Activated CD4-positive, alpha-beta T cell treated with anti-CD3 and anti-CD28 coated beads for 36 hours (primary cell): ENCODE measurements around the gene P2RY2. TPM values are rescaled to one million over a fixed set of nuclear protein-coding genes. Genes with fewer than 3 reads are reported as not detected.
"Not testable (repeated sequence)": the region's sequence is repeated elsewhere in the genome, so short reads cannot be mapped to it uniquely, and the experiment has no call there.

Source experiments
- ATAC-seq: fragments of 200-7000 bp; cut with Tn5 transposase; one replicate; pipeline ENCODE4 v1.10.0; 2021; ENCODE audit warnings: mild to moderate bottlenecking, moderate library complexity
- CTCF ChIA-PET: fragments of 350-600 bp; sonication (Branson Sonifier 250); formaldehyde crosslinking; loops from one replicate; lab custom pipeline; 2021; ENCODE audit warnings: antibody characterized with exemption; lab: Charles Lee
- POLR2A ChIA-PET: fragments of 350-600 bp; sonication (Branson Sonifier 250); formaldehyde crosslinking; loops from one replicate; lab custom pipeline; 2021; ENCODE audit warnings: antibody characterized with exemption, inconsistent platforms; lab: Charles Lee
- DNase-seq: peaks from one replicate; pipeline ENCODE4 v3.0.0-alpha.2; 2020
- H3K27ac Mint-ChIP-seq: one replicate; pipeline ENCODE4 v1.8.0; 2021; ENCODE audit warnings: mixed read lengths
- H3K27me3 Mint-ChIP-seq: one replicate; pipeline ENCODE4 v1.8.0; 2021; ENCODE audit warnings: mixed read lengths
- H3K36me3 Mint-ChIP-seq: one replicate; pipeline ENCODE4 v1.8.0; 2021; ENCODE audit warnings: low read depth, mixed read lengths
- H3K4me1 Mint-ChIP-seq: one replicate; pipeline ENCODE4 v1.8.0; 2021; ENCODE audit warnings: mixed read lengths
- H3K4me3 Mint-ChIP-seq: one replicate; pipeline ENCODE4 v1.8.0; 2021; ENCODE audit warnings: mild to moderate bottlenecking, moderate library complexity, mixed read lengths
- H3K9me3 Mint-ChIP-seq: one replicate; pipeline ENCODE4 v1.8.0; 2021; ENCODE audit warnings: low read depth, mixed read lengths
- intact Hi-C, 2 experiments: fragments of 100-400 bp; cut with DNase I in 1 of 2; cut with micrococcal nuclease in 1 of 2; formaldehyde crosslinking; loops; one replicate each; pipeline versions ENCODE4 v1.14.2 to v1.15.1; 2022 to 2024; cut with DNase I, micrococcal nuclease
- total RNA-seq, 2 experiments: library from RNA; stranded (reverse); gene quantifications; one replicate each; pipeline ENCODE4 v1.2.3, GENCODE V29; 2021

P2RY2 gene
- total RNA-seq, 2 experiments from 2014 or later, result not detected

DNA sequence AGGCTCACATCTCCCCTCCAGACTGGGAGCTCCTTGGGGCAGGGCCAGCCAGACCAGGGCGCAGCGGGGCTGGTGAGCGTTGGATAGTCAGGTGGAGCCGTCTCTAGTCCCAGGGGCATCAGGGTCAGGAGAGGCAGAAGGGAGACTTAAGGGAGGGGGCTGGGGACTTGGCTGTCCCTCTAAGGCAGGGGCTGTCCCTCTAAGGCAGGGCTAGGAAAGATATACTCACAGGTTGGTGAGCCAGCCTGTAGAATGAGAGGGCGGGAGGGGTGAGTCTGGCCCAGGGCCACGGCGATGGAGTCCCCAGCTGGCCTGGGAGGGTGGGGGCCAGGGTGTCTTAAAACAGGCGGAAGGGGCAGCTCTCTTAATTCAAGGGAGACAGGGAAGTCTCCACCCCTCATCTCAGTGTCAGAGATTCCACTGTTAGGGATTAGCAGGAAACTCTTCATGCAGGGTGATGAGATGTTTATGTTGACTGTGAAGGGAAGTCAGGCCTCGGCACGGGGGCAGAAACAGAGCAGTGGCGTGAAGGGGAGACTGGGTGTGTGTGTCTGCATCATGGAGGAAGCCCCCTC is 11.3 kb downstream of the P2RY2 start:
- ChIA-PET POLR2A (no interaction called here), CTCF (interaction anchor here (1.4 kb wide), 1 partner anchor 10 kb away, joined by 3 read pairs; no protein-coding TSS in a partner anchor)
- peak; percentile 5 for DNase-seq
- Mint-ChIP-seq H3K9me3 (no peaks in the 10 kb centered on the region), H3K27ac (no peak overlapping the region), H3K4me3 (no peak overlapping the region), H3K4me1 (no peaks in the 10 kb centered on the region), H3K27me3 (no peaks in the 10 kb centered on the region), H3K36me3 (no peaks in the 10 kb centered on the region)
- intact Hi-C loops, result no loop called here
- ATAC-seq, result no peak

DNA sequence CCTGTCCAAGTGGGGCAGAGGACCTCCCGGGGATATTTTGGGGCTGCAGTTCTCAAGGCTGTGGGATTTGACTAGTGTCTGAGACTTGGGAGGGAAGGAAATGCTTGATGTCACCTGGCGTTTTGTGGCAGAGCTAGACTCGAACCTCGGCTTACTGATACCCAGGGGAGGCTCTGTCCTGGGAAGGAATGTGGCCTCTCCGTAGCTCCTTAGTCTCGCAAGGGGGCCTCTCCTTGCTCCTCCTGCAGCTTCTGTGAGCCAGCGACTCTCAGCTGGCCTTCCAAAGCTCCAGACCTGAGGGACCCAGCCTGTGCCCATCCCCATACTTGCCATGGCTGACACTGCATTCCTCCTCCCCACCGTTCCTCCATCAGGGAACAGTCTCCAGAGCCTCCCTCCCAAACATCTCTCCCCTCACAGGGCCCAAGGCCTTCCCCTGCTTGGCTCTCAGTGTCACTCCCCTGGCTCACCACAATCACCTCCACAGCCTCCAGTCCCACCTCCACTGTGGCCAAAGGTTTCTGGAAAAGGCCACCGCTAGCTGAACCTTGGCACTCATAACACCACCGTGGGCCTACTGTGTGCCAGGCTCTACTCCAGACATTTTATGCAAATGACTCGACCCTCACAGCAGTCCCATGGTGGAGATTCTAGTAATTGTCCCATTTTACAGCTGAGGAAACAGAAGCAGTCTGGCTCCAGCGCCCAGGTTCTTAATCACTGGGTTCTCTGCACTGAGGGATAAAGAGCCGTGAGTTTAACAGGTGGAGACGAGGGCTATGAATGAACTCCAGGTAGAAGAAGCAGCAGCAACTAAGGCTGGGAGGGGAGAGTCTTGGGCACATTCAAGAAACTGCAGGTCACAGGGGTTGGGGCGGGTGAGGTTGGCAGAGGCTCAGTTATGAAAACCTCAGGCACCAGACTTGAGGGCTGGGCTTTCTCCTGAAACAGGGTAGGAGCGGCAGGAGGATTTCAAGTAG is 12.1 kb downstream of the P2RY2 start:
- DNase-seq, result peak; percentile 1
- H3K4me1 Mint-ChIP-seq, result no peaks in the 10 kb centered on the region
- POLR2A ChIA-PET, result no interaction called here

DNA sequence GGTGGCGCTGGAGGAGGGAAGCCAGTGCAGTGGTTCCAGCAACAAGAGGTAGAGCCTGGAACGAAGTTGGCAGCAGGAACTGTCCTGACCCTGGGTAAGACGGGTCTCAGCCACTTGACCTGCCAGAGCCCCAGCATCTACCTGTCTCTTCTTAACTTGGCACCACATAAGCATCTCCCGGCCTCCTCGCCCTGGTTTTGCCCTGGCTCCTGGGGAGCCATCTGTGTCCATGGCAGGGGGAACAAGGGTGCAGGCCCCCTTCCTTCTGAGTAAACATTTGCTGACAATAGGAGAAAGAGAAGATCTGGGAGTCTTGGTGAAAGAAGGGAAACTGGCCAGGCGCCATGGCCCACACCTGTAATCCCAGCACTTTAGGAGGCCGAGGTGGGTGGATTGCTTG is 12.8 kb downstream of the P2RY2 start:
- H3K36me3 Mint-ChIP-seq, result no peaks in the 10 kb centered on the region
- H3K27ac Mint-ChIP-seq, result no peak overlapping the region
- DNase-seq (peak; percentile 2), ATAC-seq (no peak)
- ChIA-PET CTCF (no interaction called here), POLR2A (no interaction called here)
- no peak overlapping the region for H3K4me3 Mint-ChIP-seq
- H3K9me3 Mint-ChIP-seq, result no peaks in the 10 kb centered on the region
- H3K27me3 Mint-ChIP-seq, result no peaks in the 10 kb centered on the region
- H3K4me1 Mint-ChIP-seq, result no peaks in the 10 kb centered on the region
- intact Hi-C loops, result no loop called here

More for the DNA sequence above, 12.1 kb downstream of the P2RY2 start:
- Mint-ChIP-seq H3K4me3 (no peak overlapping the region), H3K9me3 (no peaks in the 10 kb centered on the region), H3K36me3 (no peaks in the 10 kb centered on the region), H3K27ac (no peak overlapping the region), H3K27me3 (no peaks in the 10 kb centered on the region)
- CTCF ChIA-PET, result interaction anchor here (1.4 kb wide), 1 partner anchor 11 kb away, joined by 3 read pairs; no protein-coding TSS in a partner anchor
- ATAC-seq, result no peak
- intact Hi-C loops, result no loop called here

DNA sequence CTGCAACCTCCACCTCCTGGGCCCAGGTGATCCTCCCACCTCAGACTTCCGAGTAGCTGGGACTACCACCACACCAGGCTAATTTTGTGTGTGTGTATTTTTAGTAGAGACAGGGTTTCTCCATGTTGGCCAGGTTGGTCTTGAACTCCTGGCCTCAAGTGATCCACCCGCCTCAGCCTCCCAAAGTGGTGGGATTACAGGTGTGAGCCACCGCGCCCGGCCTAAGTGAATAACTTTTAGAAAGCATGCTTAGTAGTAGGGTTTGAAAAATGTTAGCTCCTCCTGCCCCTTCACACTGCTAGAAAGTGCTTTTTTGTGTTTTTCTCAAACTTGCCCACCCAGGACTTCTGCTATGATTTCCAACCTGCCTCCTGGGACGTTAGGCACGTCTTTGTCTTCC is 14.4 kb downstream of the P2RY2 start:
- CTCF ChIA-PET, result interaction anchor here (0.7 to 2.0 kb wide), 2 partner anchors 12 to 54 kb away, joined by 3 to 8 read pairs; no protein-coding TSS in a partner anchor
- intact Hi-C loops, POLR2A ChIA-PET: not testable (repeated sequence)

DNA sequence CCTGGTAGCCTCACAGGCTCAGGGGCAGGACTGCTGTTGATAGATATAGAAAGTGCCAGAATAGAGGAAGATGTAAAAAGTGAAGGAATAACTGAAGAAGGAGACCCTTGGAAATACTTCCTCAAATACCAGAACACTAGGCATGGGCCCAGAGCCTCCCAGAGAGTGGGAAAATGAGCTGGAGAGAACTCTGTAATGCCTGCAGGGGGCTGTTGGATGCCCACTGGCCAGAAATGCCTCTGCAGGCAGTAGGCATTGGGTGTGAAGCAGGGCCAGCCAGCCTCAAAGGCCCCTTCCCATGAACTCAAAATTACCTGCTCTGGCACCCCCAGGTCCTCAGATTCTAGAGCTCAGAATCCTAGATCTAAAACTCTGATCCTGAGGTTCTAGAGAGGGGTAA is 15.1 kb downstream of the P2RY2 start:
- ATAC-seq (no peak), DNase-seq (no peak)
- no peak overlapping the region for H3K4me3 Mint-ChIP-seq
- H3K27me3 Mint-ChIP-seq, result no peaks in the 10 kb centered on the region
- no peaks in the 10 kb centered on the region for H3K36me3 Mint-ChIP-seq
- ChIA-PET CTCF (interaction anchor here (0.6 to 2.0 kb wide), 5 partner anchors 9 to 332 kb away, joined by 3 to 8 read pairs (median 4); no protein-coding TSS in a partner anchor), POLR2A (interaction anchor here (0.6 kb wide), 1 partner anchor 21 kb away, joined by 3 read pairs; no protein-coding TSS in a partner anchor)
- H3K27ac Mint-ChIP-seq, result no peak overlapping the region
- intact Hi-C loops, result no loop called here
- no peaks in the 10 kb centered on the region for H3K9me3 Mint-ChIP-seq
- no peaks in the 10 kb centered on the region for H3K4me1 Mint-ChIP-seq

More for the DNA sequence above, 14.4 kb downstream of the P2RY2 start:
- not testable (repeated sequence) for H3K36me3 Mint-ChIP-seq, H3K27ac Mint-ChIP-seq, H3K9me3 Mint-ChIP-seq, DNase-seq, ATAC-seq, H3K4me3 Mint-ChIP-seq, H3K4me1 Mint-ChIP-seq, H3K27me3 Mint-ChIP-seq

DNA sequence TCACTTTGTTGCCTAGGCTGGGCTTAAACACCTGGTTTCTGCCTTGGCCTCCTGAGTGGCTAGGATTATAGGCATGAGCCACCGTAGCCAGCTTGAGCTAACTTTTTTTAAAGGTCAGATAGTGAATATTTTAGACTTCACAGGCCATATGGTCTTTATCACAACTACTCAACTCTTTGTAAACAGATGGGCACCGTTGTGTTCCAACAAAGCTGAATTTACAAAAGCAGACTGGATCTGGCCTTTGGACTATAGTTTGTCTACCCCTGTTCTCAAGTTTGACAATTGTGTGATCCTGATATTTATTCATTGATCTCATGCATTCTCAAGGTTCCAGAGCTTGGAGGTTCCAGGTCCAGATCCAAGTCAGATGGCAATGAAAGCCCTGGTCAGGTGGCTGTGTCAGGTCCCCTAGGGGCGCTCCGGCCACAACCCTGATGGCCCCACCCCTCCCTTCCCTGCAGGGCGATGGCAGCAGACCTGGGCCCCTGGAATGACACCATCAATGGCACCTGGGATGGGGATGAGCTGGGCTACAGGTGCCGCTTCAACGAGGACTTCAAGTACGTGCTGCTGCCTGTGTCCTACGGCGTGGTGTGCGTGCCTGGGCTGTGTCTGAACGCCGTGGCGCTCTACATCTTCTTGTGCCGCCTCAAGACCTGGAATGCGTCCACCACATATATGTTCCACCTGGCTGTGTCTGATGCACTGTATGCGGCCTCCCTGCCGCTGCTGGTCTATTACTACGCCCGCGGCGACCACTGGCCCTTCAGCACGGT is 15.8 kb downstream of the P2RY2 start:
- H3K4me1 Mint-ChIP-seq, result no peaks in the 10 kb centered on the region

DNA sequence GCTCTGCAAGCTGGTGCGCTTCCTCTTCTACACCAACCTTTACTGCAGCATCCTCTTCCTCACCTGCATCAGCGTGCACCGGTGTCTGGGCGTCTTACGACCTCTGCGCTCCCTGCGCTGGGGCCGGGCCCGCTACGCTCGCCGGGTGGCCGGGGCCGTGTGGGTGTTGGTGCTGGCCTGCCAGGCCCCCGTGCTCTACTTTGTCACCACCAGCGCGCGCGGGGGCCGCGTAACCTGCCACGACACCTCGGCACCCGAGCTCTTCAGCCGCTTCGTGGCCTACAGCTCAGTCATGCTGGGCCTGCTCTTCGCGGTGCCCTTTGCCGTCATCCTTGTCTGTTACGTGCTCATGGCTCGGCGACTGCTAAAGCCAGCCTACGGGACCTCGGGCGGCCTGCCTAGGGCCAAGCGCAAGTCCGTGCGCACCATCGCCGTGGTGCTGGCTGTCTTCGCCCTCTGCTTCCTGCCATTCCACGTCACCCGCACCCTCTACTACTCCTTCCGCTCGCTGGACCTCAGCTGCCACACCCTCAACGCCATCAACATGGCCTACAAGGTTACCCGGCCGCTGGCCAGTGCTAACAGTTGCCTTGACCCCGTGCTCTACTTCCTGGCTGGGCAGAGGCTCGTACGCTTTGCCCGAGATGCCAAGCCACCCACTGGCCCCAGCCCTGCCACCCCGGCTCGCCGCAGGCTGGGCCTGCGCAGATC is 16.5 kb downstream of the P2RY2 start:
- Mint-ChIP-seq H3K9me3 (no peaks in the 10 kb centered on the region), H3K36me3 (no peaks in the 10 kb centered on the region), H3K27ac (no peak overlapping the region), H3K27me3 (no peaks in the 10 kb centered on the region), H3K4me3 (no peak overlapping the region), H3K4me1 (no peaks in the 10 kb centered on the region)
- ChIA-PET CTCF (interaction anchor here (1.3 to 2.0 kb wide), 2 partner anchors 10 to 49 kb away, joined by 7 to 8 read pairs; no protein-coding TSS in a partner anchor), POLR2A (no interaction called here)
- DNase-seq (no peak), ATAC-seq (no peak)
- intact Hi-C loops, result no loop called here

More for the DNA sequence above, 15.8 kb downstream of the P2RY2 start:
- intact Hi-C loops, result no loop called here
- Mint-ChIP-seq H3K4me3 (no peak overlapping the region), H3K9me3 (no peaks in the 10 kb centered on the region), H3K27ac (no peak overlapping the region), H3K27me3 (no peaks in the 10 kb centered on the region), H3K36me3 (no peaks in the 10 kb centered on the region)
- no peak for ATAC-seq
- CTCF ChIA-PET, result interaction anchor here (0.7 to 2.0 kb wide), 4 partner anchors 8 to 333 kb away, joined by 3 to 8 read pairs (median 6); no protein-coding TSS in a partner anchor
- DNase-seq, result no peak
- POLR2A ChIA-PET, result no interaction called here

DNA sequence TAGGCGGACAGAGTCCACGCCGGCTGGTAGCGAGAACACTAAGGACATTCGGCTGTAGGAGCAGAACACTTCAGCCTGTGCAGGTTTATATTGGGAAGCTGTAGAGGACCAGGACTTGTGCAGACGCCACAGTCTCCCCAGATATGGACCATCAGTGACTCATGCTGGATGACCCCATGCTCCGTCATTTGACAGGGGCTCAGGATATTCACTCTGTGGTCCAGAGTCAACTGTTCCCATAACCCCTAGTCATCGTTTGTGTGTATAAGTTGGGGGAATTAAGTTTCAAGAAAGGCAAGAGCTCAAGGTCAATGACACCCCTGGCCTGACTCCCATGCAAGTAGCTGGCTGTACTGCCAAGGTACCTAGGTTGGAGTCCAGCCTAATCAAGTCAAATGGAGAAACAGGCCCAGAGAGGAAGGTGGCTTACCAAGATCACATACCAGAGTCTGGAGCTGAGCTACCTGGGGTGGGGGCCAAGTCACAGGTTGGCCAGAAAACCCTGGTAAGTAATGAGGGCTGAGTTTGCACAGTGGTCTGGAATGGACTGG is 17.2 kb downstream of the P2RY2 start:
- Mint-ChIP-seq H3K27me3 (no peaks in the 10 kb centered on the region), H3K27ac (no peak overlapping the region), H3K4me1 (no peaks in the 10 kb centered on the region), H3K4me3 (no peak overlapping the region), H3K9me3 (no peaks in the 10 kb centered on the region), H3K36me3 (no peaks in the 10 kb centered on the region)
- intact Hi-C loops, result no loop called here
- ChIA-PET POLR2A (no interaction called here), CTCF (interaction anchor here (0.9 to 1.8 kb wide), 7 partner anchors 16 to 510 kb away, joined by 5 to 7 read pairs (median 5); no protein-coding TSS in a partner anchor)
- no peak for ATAC-seq
- DNase-seq, result no peak

DNA sequence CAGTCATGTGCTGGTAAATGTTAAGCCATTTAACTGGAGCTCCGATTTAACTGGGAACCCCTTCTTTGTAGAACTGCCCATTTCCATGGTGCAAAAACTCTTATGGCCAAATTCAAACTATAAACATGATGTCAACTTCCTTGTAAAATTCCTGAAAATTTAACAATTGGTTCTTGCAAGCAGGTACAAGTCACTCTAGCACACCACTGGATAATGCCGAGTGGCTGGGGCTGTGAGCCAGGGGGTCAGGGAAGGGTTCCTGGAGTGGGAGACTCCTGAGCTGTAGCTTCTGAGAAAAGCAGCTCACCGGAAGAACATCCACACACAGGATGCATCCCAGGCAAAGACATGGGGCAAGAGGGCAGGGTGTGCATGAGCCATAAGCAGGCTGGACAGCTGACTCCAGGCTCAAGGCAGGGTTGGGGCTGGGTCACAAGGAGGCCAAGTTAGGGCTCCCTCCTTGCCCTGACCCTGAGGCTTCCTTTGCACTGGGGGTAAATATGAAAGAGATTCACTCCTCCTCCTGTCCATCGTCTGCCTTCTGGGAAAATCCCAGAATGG is 18.2 kb downstream of the P2RY2 start:
- intact Hi-C loops, result no loop called here
- Mint-ChIP-seq H3K27ac (no peak overlapping the region), H3K27me3 (no peaks in the 10 kb centered on the region), H3K4me1 (no peaks in the 10 kb centered on the region), H3K4me3 (no peak overlapping the region), H3K9me3 (no peaks in the 10 kb centered on the region), H3K36me3 (no peaks in the 10 kb centered on the region)
- POLR2A ChIA-PET, result interaction anchor here (0.6 kb wide), 1 partner anchor 302 kb away, joined by 3 read pairs; no protein-coding TSS in a partner anchor
- ATAC-seq, result no peak
- CTCF ChIA-PET, result interaction anchor here (0.6 to 1.8 kb wide), 12 partner anchors 17 to 1114 kb away, joined by 3 to 7 read pairs (median 5); no protein-coding TSS in a partner anchor
- DNase-seq, result no peak

DNA sequence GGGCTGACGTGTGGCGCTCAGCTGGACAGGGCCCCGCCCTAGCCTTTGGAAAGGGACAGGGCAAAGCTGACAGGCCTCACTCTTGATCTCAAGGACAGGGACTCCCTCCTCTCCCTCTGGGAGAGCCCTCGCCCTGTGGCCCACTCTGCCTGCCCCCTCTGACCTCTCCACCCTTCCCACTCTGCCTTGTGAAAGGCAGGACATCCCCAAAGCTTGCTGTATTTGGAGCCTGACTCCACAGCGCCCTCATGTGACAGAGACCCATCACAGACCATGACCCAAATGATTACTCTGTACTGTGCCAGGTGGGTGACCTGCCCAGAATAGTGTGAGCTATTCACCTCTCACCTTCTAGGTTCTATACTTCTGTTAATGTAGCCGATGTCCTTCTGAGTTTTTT is 18.8 kb downstream of the P2RY2 start:
- H3K4me1 Mint-ChIP-seq, result no peaks in the 10 kb centered on the region
- no peak overlapping the region for H3K4me3 Mint-ChIP-seq
- CTCF ChIA-PET, result interaction anchor here (0.7 to 1.8 kb wide), 8 partner anchors 18 to 789 kb away, joined by 3 to 7 read pairs (median 4); no protein-coding TSS in a partner anchor
- no peaks in the 10 kb centered on the region for H3K36me3 Mint-ChIP-seq
- ATAC-seq (peak; percentile 91), DNase-seq (peak; percentile 73)
- POLR2A ChIA-PET, result no interaction called here
- no peaks in the 10 kb centered on the region for H3K9me3 Mint-ChIP-seq
- no peak overlapping the region for H3K27ac Mint-ChIP-seq
- no peaks in the 10 kb centered on the region for H3K27me3 Mint-ChIP-seq
- intact Hi-C loops, result loop anchor here in 1 of 2 experiments (1.0 kb wide), 1 partner anchor 52 kb away; no protein-coding TSS in a partner anchor
